CD4-positive, alpha-beta T cell treated with Interleukin-15 for 4 hours (primary cell): Measurements from ENCODE around the gene XRCC4.

ENCODE experiments used
- DNase-seq: peaks from one replicate; pipeline ENCODE4 v3.0.0-alpha.2; 2020; ENCODE audit warnings: low spot score

XRCC4 gene

DNA sequence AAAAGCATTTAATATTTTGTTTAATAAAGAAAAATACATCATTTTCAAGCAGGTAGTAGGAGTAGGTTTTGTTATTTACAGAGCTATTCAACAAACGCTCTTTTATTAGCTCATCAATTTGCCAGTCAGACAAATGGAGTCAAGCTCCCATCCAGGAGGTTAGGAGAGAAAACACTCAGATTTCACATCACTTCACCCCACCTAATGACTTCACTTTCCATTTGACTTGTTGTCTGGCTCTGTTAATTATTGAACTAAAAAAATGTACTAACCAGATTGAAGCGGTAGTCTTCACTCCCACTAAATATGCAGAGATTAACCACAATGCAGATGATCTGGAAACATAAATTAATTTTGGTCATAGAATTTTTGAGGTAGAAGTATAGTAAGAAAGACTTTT is 200.6 kb downstream of the XRCC4 start:
- DNase-seq: no peak

DNA sequence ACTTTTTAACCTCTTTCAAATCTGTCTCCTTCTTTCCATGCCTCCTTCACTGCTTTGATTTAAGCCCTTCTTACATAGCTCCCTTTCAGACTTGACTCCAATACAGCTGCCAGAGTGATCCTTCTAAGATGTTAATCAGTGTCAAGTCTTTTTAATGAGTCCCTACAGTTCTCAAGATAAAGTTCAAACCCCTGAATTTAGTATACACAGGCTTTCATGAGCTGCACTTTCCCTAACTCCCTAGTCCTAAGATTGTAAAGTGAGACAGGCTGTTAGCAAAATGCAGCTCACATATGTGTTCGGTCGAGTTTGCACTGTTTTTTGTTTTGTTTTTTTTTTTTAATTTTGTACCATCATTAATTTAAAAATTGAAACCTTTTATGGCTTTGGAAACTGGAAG is 203.8 kb downstream of the XRCC4 start:
- DNase-seq: no peak

DNA sequence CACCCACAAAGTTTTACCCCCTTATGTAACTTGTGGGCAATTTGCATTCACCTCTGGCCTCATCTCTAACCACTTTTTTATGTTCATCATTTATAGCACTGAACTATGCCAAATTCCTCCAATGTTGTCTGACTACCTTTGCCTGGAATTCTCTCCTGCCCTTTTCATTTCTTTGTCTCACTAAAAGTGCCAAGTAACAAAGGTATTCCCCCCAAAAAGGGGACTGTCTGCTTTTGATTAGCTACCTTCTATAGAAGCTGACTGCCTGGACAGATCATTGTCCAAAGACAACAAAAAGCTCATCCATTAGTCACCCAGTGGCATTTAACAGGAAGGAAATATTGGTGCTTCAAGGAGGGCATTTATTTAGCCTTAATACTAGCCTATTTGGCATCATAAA is 204.3 kb downstream of the XRCC4 start:
- no peak for DNase-seq

DNA sequence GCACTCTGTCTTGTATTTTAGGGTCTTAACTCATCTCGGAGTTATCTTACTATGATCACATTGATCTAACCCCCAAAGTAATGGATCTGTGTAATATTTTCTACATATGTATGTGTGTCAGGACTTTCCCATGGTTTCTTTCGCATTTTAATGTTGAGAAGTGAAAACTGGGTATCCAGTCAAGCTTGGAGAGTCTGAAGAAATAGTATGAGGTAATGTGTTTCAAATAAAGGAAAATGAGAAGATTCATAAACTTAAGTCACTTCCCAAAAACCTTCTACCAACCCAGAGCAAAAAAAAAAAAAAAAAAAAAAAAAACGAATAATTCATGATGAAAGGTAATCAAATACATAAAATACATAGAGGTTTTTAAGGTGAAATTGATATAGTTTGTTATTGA is 206.4 kb downstream of the XRCC4 start:
- no peak for DNase-seq

DNA sequence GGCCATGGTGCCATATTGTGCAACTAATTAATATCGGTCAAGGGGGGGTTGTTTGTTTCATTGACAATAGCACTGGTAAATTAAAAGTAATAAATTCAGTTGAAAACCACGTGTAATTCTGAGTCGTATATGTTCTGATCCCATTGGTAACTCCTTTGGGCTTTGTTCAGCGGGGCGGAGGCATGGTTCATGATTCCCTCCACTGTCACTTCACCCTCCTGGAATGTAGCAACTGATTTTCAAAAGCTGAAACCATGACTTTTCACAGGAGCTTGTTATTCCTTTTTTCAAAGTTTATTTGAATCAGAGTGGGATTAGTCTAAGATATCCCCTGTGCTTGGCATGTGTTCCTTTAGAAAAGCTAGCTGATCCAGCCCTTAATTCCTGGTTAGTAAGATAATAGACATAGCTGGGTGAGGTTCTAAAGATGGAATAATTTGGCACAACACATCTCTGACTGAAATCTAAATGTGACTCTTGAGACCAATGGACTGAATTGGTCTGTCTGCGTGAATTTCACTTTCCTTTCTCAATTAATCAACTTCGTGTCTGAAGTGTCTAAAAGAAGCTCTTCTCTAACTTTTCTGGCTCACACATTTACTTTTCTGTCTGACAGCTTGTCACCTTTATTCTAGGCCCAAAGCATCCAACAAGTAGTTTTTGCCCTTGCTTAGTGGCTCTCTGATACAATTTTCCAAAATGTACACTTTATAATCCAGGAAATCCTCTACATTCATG is 208.5 kb downstream of the XRCC4 start:
- DNase-seq: no peak

DNA sequence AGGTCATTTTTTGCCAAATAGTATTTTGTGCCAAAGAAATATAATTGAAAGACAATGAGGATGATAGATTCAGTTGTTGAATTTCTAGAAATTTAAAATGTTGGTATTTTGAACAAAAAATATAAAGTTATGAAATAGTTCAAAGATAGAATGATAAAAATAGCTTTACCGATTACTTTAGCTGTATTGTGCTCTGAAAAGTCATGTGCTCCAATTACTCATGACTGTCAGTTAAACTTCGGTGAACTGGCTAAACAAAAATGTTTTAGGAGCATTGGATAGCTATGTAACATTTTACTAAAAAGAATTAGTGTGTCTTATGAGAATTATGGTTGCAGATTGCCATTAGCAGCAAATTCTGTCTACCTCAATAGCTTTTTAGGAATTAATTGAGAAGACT is 216.9 kb downstream of the XRCC4 start:
- no peak for DNase-seq

DNA sequence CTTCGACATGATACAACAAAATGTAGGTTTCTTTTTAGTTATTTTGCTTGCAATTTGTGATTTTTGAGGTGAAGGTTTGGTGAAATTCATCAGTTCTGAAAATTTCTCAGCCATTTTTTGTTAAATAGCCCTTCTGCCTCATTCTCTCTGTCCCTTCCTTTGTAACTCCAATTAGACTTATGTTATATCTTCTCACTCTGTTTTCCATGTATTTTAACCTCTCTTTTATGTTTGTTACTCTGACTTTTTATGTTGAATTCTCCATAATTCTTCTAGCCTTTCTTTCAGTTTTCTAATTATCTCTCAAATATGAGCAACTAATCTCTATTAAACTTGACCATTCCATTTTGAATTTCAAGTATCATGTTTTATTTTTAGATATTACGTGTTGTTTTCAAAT is 222.0 kb downstream of the XRCC4 start:
- no peak for DNase-seq

DNA sequence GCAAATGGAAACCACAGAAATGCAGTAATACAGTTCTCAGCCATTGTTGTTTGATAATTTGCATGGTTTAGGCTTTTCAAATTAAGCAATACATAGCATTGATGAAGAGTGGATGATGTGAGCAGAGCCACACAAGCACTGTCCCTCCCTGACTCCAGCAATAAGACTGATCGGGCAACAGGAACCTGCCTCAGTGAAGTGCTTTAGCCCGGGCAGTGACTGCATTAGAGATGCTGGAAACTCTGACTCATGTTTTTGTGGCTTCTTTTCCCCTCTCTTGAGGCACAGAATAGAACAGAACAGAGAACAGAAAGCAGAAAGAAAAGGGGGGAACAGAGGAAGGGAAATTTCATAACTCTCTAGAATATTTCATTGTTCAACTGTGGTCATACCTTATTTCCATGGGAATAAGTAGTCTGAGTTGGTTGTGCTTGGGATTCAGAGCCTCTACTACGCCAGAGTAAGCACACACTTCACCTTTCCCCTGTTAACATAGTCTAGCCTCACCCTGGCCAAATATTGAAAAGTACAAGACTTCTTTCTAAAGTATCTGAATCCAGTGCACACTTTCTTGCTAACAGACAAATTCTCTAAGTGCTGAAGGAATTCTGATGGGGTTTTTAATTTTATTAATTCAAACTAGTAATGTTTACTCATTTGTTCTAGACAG is 229.4 kb downstream of the XRCC4 start:
- DNase-seq: peak; percentile 17

DNA sequence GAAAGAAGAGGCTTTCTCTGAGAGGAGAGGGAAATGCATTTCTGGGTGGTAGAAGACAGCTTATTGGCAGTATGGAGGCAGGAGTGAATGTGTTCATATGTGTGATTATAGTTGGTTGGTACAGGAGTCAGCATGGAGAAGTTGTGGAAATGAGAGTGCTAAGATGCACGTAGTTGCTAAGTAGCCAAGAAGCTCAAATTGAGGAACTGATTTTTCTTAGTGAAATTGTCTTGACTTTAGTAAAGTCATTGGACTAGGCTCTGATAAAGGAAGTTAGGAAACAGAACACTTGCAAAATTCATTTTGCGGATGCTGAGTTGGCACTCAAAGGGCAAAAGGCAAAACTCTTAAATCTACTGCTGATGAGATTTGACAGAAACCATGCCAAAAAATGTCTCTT is 235.3 kb downstream of the XRCC4 start:
- DNase-seq: peak; percentile 9

DNA sequence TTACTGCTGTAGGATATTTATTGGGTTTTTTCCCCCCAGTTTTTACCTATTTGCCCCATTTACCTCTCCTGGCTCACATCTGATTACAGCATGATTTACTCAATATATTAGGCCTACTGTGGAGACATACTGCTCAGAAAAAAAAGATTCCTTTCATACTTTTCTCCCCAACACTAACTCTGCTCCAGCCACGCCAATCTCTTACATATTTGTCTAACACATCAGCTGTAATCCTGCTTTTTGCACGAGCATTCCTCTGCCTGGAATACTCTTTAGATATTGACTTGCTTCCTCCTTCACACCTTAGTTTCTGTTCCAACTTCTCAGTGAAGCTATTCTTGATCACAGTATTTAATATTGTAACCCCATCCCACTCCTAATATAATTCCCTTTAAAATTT is 236.1 kb downstream of the XRCC4 start:
- DNase-seq: no peak

DNA sequence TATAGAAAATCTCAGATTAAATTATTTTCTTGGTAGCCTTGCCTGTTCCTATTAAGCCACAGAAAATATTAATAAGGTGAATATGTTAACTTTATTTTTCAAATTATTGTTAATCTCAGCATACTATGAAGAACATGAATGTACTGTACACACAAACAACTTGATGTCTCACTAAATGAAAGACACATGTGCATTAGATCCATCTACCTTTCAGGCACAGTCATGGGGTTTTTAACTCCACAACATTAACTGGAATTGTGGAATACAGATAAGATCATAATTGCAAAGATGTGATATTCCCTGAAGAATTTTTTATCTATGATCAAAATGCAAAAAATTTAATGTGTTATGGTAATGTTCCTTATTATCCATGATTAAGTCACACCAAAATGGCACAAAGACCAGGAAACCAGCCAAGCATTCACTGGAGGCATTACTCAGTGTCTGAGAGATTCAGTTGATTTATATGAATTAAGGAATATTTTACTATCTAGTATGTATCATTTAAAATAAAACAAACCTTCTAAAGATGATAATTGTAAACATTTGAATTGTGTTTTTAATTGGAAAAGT is 244.2 kb downstream of the XRCC4 start:
- no peak for DNase-seq

DNA sequence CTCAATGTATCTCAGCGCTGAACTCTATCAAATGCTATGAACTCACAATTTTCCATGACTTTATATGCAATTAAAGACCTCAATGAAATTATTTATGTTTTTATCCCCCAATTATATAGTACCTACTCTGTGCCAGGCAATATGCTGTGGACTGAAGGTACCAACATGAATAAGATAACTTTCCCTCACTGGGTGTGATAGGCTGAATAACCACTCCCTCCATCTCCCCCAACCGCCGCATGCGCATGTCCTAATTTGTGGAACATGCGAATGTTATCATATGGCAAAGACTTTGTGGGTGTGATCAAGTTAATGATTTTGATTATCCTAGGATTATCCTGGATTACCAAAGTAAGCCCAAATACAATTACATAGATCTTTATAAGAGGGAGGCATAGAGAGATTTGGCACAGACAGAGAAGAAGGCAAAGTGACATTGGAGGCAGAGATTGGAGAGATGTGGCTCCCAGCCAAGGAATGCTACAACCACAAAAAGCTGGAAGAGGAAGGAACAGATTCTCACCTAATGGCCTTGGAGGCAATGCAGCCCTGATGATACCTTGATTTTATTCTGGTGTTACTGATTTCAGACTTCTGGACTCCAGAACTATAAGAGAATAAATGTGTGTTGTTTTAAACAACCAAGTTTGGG is 245.1 kb downstream of the XRCC4 start:
- no peak for DNase-seq

DNA sequence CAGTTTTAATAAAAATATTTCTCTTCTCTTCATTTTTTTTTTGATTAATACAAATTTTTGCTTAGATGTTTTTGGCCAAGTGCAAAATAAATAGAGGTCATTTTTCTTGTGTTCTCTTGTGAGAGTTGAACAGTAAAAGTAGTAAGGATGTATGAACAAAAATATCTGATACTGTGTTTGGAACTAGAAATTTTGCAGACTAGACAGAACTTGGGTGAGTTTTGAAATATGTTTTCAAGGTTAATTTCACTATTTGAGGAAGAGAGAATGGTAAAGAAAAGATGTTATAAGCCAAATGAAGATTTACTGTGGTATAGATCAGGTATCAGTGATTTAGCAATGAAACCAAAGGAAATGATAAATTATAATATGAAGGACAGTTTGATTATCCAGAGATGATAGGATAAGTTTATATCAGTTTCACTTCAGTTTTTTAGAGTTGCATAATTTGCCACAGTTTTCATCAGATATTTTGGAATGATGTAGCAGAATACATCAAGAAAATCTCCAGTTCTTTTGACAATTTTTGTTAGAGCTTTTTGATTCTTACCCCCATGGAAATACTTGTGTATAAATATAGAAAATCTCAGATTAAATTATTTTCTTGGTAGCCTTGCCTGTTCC is 246.3 kb downstream of the XRCC4 start:
- no peak for DNase-seq

DNA sequence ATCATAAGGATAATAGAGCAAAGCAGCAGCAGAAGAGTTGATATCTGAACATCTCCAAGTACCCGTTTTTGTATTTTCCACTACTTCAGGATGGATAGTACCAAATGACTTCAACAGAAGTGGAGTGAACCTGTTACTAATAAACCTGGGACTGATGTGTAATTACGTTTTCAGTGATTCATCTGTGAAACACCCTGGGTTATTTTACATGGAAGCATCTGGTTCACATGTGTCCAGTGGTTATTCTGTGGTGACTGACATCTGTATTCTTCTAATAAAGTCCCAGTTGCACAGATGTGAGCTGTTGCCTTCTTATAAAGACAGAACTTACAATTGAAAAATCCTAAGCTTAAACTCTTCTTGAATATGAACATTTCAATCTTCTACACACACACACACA is 254.5 kb downstream of the XRCC4 start:
- DNase-seq: no peak

DNA sequence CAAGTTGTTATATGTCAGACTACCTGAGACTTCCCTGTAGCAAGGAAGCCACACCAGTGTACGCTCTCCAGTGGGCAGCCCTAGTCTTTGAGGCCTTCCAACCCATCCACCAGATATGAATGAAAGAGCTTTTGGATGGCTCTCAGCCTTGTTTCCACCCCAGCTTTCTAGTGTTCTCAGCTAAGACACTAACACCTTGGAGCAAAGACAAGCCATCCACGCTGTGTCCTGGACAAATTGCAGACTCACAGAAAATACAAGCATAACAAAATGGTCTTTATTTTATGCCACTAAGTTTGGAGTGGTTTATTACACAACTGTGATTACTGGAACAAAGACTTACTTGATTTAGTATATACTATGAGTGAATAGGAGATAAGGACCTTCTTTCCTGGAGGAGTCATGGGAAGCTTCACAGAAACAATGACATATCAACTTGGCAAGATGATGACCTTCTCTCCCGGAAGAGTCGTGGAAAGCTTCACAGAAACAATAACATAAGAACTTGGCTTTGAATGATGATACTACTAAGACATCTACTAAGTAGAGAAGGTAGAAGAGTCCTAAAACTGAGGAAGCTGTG is 260.2 kb downstream of the XRCC4 start:
- no peak for DNase-seq

DNA sequence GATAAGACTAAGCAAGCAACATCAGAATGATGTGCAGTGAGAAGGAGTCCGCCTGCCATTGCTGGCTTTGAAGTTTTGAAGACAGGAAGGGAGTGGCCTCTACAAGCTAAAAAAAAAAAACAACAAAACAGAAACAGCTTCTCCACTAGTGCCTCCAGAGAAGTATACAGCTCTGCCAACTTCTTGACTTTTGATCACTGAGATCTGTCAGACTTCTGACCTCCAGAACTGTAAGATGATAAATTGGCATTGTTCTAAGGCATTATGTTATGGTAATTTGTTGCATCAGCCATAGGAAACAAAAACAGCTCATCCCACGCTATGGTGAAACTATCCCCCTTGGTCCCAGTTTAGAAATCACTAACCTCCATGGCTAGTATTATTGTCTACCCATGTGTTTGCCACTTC is 263.2 kb downstream of the XRCC4 start:
- peak; percentile 7 for DNase-seq

DNA sequence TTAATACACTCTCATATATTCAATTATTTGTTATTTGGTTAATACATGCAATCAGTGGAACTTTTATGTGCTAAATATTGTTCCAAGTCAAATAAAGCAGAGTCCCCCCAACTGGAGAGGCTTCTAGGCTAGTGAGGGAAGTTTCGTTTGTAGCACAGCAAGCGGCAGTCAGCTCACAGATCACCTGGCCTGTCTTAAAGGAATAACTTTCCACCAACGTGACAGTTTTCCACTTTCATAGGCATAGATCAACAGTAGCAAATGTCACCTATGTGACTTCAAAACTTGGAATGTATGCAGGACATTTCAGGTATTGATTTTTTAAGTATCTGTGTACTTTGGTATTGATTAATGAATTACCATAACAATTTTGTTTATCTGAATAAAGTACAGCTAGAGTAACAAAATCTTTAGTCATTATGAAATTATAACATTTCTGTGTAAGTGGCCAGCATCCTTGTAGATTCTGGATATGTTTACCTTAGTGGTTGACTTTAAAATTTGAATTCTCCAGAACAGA is 264.5 kb downstream of the XRCC4 start:
- DNase-seq: no peak

DNA sequence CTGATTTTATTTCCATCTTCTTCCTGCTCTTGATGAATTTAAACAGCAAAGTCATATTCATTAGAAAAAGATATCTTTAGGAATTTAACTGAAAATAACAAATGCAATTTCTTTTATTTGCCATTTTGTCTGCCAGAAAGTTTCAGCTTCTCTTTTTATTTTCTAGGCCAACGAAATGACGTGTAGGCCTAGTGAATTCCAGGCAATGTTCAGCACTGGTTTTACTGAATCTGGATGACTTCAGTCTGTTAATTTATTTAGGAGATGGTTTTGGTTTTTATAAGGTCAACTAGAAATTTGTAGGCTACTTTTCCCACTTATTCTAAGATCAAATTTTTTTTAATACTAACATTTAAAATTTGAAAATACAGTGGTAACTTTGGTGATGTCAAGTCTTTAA is 265.1 kb downstream of the XRCC4 start:
- DNase-seq: no peak

DNA sequence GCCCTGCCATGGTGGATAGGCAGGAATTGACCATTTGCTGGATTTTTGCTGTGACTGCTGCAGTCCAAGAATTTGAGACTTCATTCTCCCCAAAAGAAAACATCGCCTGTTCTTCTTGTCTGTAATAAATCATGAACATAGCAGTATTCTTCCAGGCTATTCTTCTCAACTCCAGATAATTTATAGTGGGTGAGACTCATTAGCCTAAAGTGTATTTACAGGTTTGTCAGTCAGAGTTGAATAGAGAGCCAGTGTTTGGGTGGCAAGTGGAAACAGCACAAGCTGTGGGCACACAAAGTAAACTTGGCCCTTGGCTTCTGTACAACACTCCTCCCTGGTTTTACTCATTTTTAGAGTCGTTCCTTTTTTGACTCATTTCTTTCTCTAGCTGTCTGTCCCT is 266.0 kb downstream of the XRCC4 start:
- DNase-seq: no peak

DNA sequence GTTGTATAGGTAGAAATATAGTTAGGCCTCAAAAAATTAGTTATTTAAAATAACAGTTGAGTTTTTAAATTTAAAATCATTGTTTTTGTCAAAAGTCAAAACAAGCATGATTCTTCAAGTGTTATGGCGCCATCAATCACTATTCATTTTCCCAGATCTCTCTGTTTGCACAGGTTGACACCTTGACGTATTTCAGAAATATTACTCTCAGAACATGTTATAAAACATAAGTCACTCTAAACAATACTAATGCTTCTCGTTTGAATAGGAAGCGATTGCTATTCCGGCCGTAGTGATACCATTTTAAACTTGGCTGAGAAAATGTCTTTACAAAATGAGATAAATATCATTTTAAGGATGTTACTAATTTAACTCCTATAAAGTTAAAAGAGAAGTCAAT is 268.1 kb downstream of the XRCC4 start:
- DNase-seq: no peak

DNA sequence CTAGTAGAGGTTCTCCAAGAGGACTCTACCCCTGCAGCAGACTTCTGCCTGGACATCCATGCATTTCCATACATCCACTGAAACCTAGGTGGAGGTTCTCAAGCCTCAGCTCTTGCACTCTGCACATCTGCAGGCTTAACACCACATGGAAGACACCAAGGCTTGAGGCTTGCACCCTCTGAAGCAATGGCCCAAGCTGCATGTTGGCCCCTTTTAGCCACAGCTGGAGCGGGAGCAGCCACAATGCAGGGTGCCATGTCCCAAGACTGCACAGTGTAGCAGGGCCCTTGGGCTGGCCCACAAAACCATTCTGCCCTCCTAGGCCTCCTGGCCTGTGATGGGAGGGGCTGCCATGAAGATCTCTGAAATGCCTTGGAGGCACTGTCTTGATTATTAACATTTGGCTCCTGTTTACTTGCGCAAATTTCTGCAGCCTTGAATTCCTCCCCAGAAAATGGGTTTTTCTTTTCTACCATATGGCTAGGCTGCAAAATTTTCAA is 271.0 kb downstream of the XRCC4 start:
- no peak for DNase-seq

DNA sequence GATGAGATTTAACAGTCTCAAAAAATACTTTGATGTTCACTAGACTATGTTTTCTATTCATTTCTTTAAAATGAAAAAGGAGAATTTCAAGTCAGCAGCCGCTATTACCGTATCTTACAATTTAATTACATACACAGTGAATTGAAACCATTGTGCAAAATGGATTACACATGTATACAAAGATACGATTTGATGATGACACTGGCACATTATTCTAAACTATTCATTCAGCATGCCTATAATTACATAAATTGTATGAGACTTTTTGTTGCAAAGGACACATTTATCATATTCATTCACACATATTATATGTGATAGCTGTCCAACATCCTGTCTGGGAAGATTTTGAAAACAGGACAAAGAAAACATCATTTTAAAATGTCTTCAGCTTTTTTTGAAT is 275.9 kb downstream of the XRCC4 start:
- no peak for DNase-seq
